Tongue (tissue), 1 donor: ENCODE results near the gene RCVRN. TPM values are rescaled to one million over a fixed set of nuclear protein-coding genes. Genes with fewer than 3 reads are reported as not detected.

ENCODE experiments used
- total RNA-seq: library from RNA; depleted of rRNA; stranded (reverse); fragments of >200 nt; gene quantifications from one replicate; pipeline ENCODE4 v1.2.3, GENCODE V29; 2014

Gene RCVRN
- total RNA-seq, 1 donor from 2014 or later: not detected

Other genes with a start within 250 kb of the RCVRN start
- gene DHRS7C, start 113.7 kb downstream of the RCVRN start, total RNA-seq: 115 TPM
- gene GSG1L2, start 83.2 kb downstream of the RCVRN start, total RNA-seq: not detected
- 0.92 TPM for gene GLP2R, start 79.3 kb downstream of the RCVRN start, total RNA-seq